PC-9 (cell line): Measurements from ENCODE around the gene MACROD2.

Experiments used
- EZH2 ChIP-seq: fragments of 200-600 bp; sonication (generic); IDR thresholded peaks from 2 replicates; pipeline ENCODE4 v1.8.0; 2017; ENCODE audit warnings: antibody characterized with exemption, low read depth
- TF ChIP-seq, protein P1 (sequence below): fragments of 200-600 bp; sonication (generic); conservative IDR thresholded peaks from 2 replicates; pipeline ENCODE4 v1.6.1; 2017; ENCODE audit warnings: mixed run types, antibody characterized with exemption, mild to moderate bottlenecking, moderate library complexity

GRCh38 chr20:15673206-15673605 lies 1677.9 kb downstream of the MACROD2 start:
- TF ChIP-seq, protein P1, sequence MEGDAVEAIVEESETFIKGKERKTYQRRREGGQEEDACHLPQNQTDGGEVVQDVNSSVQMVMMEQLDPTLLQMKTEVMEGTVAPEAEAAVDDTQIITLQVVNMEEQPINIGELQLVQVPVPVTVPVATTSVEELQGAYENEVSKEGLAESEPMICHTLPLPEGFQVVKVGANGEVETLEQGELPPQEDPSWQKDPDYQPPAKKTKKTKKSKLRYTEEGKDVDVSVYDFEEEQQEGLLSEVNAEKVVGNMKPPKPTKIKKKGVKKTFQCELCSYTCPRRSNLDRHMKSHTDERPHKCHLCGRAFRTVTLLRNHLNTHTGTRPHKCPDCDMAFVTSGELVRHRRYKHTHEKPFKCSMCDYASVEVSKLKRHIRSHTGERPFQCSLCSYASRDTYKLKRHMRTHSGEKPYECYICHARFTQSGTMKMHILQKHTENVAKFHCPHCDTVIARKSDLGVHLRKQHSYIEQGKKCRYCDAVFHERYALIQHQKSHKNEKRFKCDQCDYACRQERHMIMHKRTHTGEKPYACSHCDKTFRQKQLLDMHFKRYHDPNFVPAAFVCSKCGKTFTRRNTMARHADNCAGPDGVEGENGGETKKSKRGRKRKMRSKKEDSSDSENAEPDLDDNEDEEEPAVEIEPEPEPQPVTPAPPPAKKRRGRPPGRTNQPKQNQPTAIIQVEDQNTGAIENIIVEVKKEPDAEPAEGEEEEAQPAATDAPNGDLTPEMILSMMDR = no peak
- no peak for TF ChIP-seq EZH2
